Gastroesophageal sphincter (tissue), 3 donors: ENCODE measurements around the gene CFC1.
"Not testable (repeated sequence)": the region's sequence is repeated elsewhere in the genome, so short reads cannot be mapped to it uniquely, and the experiment has no call there.

Source experiments
- CTCF ChIP-seq, 4 experiments: fragments of 200-600 bp in 2 of 4; fragments of 450-650 bp in 2 of 4; sonication (generic) in 1 of 4; IDR thresholded peaks; one replicate each; pipeline ENCODE4 v1.5.1; 2017 to 2019; ENCODE audit warnings: antibody characterized with exemption in 4 of 4, mild to moderate bottlenecking in 2 of 4, moderate library complexity in 2 of 4
- EP300 ChIP-seq: sonication (generic); formaldehyde crosslinking; IDR thresholded peaks from one replicate; pipeline ENCODE4 v1.6.1; 2017; ENCODE audit warnings: antibody characterized with exemption, mild to moderate bottlenecking
- POLR2A ChIP-seq, 2 donors: fragments of 450-650 bp; IDR thresholded peaks; one replicate each; pipeline ENCODE4 v1.6.1; 2017; ENCODE audit warnings: antibody characterized with exemption in 2 of 2, mild to moderate bottlenecking in 2 of 2, moderate library complexity in 1 of 2

GRCh38 chr2:130599926-130600325 lies 551 bp upstream of the CFC1 start:
- TF ChIP-seq CTCF (IDR thresholded peaks at IDR 0.05); POLR2A (IDR thresholded peaks at IDR 0.05); EP300: not testable (repeated sequence)
